Activated CD4-positive, CD25-positive, alpha-beta regulatory T cell treated with anti-CD3 and anti-CD28 coated beads, Interleukin-2, amount 50 U/mL, for 24 hours (primary cell): ENCODE measurements around the gene C2CD2L.
A peak's percentile ranks its signal among the peaks of the same experiment; 100 is the strongest.
"Not testable (repeated sequence)": the region's sequence is repeated elsewhere in the genome, so short reads cannot be mapped to it uniquely, and the experiment has no call there.

ENCODE experiments used
- ATAC-seq, 2 donors: fragments of 150-1000 bp; cut with Tn5 transposase; one replicate each; pipeline ENCODE4 v1.10.0; 2021; ENCODE audit warnings: mild to moderate bottlenecking in 1 of 2, moderate library complexity in 1 of 2

C2CD2L gene

DNA sequence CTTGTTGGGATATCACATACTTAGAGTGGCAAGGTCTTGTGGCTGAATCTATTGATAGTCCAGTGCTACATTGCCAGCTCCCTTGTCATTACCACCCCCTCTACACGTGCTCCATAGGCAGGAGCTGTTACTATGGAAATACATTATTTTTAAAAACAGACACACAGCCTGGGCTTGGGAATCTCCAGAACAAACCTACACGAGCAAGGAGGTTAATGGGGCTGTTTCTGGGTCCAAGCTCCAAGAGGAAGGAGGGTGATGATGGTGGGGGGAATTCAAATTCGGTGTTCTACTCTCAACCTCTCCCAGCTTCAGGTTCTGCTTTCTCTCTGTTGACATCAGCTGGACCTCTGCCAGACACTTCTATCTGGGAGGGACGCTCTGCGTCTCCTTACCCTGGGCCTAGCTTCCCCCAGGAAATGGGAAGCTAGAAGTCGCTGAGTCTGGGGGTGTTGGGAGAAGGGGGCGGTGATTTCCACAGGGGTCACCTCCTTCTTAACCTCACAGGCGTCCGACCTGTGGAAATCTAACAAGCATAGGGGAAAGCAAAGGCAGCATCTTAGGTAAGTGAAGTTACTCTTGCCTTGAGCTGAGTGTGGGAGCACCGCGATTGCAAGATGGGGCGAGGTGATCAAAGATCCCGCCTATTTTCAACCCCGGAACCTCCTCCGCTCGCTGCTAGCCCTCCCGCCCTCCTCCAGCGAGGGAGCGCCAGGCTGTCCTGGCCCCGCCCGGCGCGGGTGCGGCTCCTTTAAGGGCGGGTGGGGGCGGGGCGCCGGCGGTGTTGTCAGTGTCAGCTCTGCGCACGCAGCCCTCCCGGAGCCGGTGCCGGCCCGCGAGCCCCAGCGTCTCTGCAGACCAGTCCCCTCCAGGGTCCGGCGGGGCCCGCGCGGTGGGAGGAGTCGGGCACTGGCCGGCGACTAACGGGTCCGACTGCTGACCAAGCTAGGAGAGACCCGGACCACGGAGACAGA, at the start of gene C2CD2L:
C2CD2L (plus strand) TSS at position 781 of the 974 bp plus-strand sequence. CDS start 398 bp downstream, outside the sequence.
- ATAC-seq = peak; percentile 93 to 94

GRCh38 chr11:119059128-119059527, 48.0 kb upstream of the C2CD2L start:
- not testable (repeated sequence) for ATAC-seq

DNA sequence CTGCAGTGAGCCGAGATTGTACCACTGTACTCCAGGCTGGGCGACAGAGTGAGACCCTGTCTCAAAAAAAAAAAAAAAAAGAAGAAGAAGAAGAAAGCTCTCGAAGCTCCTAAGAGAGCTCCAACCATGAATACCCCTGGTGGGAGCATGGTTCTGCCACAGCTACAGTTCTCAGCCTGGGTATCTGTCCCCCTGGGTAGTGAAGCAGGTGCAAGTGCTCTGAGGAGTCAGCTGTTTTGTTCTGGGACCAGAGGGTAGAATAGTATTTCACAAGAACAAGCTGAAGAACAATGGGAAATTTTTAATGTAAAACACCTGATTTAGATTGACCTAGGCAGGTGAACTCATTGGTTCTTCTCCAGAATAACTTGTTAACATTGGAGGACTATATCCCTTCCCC, 45.9 kb upstream of the C2CD2L start:
- no peak for ATAC-seq

DNA sequence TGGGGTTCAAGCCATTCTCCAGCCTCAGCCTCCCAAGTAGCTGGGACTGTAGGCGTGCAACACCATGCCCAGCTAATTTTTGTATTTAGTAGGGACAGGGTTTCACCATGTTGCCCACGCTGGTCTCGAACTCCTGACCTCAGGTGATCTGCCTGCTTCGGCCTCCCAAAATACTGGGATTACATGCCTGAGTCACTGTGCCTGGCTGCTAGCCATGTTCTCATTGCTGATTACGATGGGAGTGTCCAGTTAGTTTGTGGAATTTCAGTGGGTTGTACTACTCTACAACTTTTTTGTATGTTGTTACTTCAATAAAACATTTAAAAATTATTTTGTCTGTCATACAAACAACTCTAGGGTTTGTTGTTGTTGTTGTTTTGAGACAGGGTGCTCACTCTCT, 44.4 kb upstream of the C2CD2L start:
- no peak for ATAC-seq

DNA sequence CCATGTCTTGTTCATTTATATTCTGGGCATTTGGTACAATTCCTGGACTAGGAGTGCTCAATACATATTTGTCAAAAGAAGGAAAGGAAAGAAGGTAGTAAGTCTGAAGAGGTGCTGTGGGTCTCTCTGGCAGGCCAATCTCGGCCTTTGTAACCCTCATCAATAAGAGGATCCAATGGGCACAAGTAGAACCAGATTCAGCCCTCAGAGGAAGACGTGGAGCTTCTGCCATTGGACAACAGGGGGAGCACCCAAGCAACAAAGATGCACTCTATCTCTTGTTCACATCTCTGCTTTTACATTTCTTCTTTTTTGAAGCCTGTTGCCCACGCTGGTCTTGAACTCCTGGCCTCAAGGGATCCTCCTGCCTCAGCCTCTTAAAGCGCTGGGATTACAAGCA, 41.8 kb upstream of the C2CD2L start:
- ATAC-seq = no peak

- ATAC-seq = peak; percentile 99
Observed at GRCh38 chr11:119067371-119068222, 39.5 kb upstream of the C2CD2L start, which contains the start of gene VPS11. Gene VPS11 (plus strand): TSS chr11:119067818. CDS start chr11:119067824, 6 bp downstream.

DNA sequence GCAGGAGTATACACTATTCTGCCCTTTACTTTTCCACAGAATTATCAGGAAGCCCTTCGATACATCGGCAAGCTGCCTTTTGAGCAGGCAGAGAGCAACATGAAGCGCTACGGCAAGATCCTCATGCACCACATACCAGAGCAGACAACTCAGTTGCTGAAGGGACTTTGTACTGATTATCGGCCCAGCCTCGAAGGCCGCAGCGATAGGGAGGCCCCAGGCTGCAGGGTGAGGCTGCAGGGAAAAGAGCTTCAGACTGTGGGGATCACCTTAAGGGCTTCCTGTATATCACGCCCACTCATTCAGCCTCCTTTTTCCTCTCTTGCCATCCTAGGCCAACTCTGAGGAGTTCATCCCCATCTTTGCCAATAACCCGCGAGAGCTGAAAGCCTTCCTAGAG, 29.3 kb upstream of the C2CD2L start:
- ATAC-seq = no peak

GRCh38 chr11:119078675-119079420, 28.3 kb upstream of the C2CD2L start:
- ATAC-seq = no peak

DNA sequence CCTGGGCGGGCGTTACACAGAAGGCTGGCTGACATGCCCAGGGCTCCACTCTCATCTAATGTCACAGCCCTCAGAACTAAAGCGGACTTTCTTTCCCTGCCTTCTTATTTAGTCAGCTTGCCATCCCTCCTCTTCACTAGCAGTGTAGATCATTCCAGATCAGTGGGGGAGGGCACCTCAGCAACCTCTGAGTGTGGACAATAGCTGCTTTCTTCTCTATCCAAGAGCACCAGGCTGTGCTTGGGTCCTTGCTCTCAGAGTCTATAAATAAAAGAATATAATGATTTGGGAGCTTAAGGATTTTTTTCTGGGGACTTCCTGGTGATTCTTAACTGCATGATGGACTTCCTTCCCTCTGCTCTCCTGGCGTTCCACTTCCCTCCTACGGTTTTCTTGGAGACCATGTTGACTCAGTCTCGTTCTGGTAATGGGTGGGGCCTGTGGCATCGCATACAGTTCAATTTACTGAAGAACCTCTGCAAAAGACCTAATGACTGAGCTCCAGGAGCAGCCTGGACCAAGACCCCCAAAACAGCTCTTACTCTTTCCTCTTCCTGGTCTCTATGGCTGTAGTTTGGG, 25.4 kb upstream of the C2CD2L start:
- ATAC-seq = no peak

- ATAC-seq = peak; percentile 92 to 94
Observed at GRCh38 chr11:119084663-119085436, 22.3 kb upstream of the C2CD2L start, which contains the start of gene HMBS. Gene HMBS (plus strand): TSS chr11:119084881. CDS start chr11:119085034, 153 bp downstream.

- peak; percentile 14 to 19 for ATAC-seq
Observed at GRCh38 chr11:119085437-119085847, 21.7 kb upstream of the C2CD2L start.

GRCh38 chr11:119087123-119087522, 20.0 kb upstream of the C2CD2L start:
- ATAC-seq = no peak

DNA sequence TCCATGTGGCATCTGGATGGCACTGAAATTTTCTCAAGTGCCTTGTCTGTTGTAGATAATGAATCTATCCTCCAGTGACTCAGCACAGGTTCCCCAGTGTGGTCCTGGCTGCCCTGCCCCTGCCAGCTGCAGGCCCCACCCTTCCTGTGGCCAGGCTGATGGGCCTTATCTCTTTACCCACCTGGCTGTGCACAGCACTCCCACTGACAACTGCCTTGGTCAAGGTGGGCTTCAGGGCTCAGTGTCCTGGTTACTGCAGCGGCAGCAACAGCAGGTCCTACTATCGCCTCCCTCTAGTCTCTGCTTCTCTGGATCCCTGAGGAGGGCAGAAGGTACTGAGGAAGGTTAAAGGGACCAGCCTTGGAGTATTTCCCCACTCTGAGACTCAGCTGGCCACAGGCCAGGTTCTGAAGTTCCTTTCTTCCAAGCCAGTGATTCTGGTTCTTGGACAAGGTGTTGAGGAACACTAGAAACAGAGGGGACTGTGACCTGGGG, 19.4 kb upstream of the C2CD2L start:
- no peak for ATAC-seq

- ATAC-seq = no peak
Observed at GRCh38 chr11:119088406-119088805, 18.7 kb upstream of the C2CD2L start.

DNA sequence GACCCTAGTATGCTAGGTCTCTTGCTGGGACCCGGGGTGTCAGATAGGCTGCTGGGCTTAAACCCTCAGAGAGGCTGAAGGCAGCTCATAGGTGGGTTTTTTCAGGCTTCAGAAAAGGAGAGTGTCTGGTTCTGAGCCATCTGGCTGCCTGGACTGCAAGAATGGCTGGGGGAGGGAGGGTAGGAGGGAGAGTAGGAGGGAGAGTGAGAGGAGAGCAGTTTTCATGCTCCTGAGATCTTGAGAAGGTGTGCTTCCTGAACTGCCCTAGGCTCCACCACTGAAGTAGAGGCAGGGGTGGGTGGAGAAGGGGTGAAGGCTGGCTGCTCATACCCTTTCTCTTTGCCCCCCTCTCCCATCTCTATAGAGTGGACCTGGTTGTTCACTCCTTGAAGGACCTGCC, 17.8 kb upstream of the C2CD2L start:
- no peak for ATAC-seq

DNA sequence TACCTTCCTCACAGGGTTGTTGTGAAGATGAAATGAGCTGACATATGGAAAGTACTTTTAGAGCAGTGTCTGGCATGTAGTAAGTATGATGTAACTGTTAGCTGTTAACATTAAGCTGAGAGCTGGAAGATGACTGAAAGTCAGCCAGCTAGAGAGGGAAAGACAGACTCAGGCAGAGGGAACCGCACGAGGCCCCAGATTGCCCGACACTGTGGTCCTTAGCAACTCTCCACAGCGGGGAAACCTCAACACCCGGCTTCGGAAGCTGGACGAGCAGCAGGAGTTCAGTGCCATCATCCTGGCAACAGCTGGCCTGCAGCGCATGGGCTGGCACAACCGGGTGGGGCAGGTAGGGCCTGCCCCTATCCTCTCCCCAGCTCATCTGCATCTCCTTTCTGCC, 16.0 kb upstream of the C2CD2L start:
- no peak for ATAC-seq

DNA sequence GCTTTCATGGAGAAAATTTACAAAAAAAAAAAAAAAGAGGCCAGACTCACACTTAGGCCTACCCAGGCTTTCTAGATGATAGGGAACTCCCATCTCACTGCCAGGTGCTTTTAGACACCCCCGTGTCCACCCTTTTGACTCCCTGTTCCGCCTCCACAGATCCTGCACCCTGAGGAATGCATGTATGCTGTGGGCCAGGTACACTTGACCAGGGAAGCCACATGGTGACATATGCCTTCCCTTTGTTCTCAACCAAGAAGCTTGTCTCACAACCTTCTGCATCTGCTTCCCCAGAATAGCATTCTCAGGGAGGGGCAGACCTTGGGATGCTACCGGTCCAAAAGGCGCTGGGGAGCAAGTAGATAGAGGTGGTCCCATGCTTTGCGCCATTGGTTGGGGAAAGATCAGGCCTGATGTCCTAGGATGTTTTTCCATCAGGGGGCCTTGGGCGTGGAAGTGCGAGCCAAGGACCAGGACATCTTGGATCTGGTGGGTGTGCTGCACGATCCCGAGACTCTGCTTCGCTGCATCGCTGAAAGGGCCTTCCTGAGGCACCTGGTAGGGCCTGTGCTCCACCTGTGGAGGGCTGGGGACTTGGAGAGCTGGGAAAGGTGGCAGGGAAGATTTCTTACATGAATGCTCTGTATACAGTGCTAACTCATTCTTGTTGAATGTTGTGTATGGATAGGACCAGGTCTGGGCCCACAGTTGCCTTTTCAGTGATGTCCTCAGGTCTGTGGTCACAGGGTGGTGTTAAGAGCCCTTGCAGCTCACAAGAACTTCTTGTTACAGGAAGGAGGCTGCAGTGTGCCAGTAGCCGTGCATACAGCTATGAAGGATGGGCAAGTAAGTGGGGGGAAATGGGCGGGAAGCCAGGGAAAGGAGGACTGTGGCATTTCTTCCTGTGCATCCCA, 14.9 kb upstream of the C2CD2L start:
- ATAC-seq = no peak

GRCh38 chr11:119092880-119093842, 14.0 kb upstream of the C2CD2L start:
- ATAC-seq = no peak
